ENCODE data around the gene ITPR1. TPM values are rescaled to one million over a fixed set of nuclear protein-coding genes. Genes with fewer than 3 reads are reported as not detected.
A peak's percentile ranks its signal among the peaks of the same experiment; 100 is the strongest.

The ITPR1 gene
- total RNA-seq, 4 donors from 2014 or later: 12.1 to 68.7 (median 25.6) TPM

- no peaks in the 10 kb centered on the region for H3K27me3 ChIP-seq
- H3K36me3 ChIP-seq: no peaks in the 10 kb centered on the region
- H3K4me3 ChIP-seq: no peak overlapping the region
- TF ChIP-seq CTCF (IDR thresholded peaks at IDR 0.05) (no peak), POLR2A (IDR thresholded peaks at IDR 0.05) (no peak)
- WGBS, 2 donors: 96 to 98% methylated on average over 4 of the region's 4 CpGs
- intact Hi-C loops (cut with DNase I): no loop called here
- peak overlapping the region in 1 of 4 donors; percentile 90 for H3K27ac ChIP-seq
- no peaks in the 10 kb centered on the region for H3K9me3 ChIP-seq
- no peak for DNase-seq
- H3K4me1 ChIP-seq: peaks cover 32 to 86% (median 37%) of the 10 kb centered on the region in 3 donors
Observed at GRCh38 chr3:4743371-4743770, 250.2 kb downstream of the ITPR1 start.

- Histone ChIP-seq H3K4me1 (peaks cover 23 to 86% (median 28%) of the 10 kb centered on the region in 3 donors), H3K4me3 (no peak overlapping the region), H3K27me3 (no peaks in the 10 kb centered on the region), H3K9me3 (no peaks in the 10 kb centered on the region), H3K27ac (peak overlapping the region in 3 of 4 donors; percentile 7 to 35 (median 12)), H3K36me3 (no peaks in the 10 kb centered on the region)
- TF ChIP-seq CTCF (IDR thresholded peaks at IDR 0.05): no peak
- no peak for TF ChIP-seq POLR2A (IDR thresholded peaks at IDR 0.05)
- WGBS, 2 donors: 60 to 80% methylated on average over 3 of the region's 3 CpGs
- DNase-seq: no peak
- intact Hi-C loops (cut with DNase I): no loop called here
Observed at GRCh38 chr3:4744405-4745234, 251.5 kb downstream of the ITPR1 start.

GRCh38 chr3:4745235-4745610, 252.1 kb downstream of the ITPR1 start:
- H3K27me3 ChIP-seq: no peaks in the 10 kb centered on the region
- peaks cover 28 to 86% (median 28%) of the 10 kb centered on the region in 3 donors for H3K4me1 ChIP-seq
- no peaks in the 10 kb centered on the region for H3K9me3 ChIP-seq
- no peaks in the 10 kb centered on the region for H3K36me3 ChIP-seq
- peak overlapping the region in 1 of 4 donors; percentile 35 for H3K27ac ChIP-seq
- DNase-seq: no peak
- no peak for TF ChIP-seq POLR2A (IDR thresholded peaks at IDR 0.05)
- TF ChIP-seq CTCF (IDR thresholded peaks at IDR 0.05): no peak
- WGBS, 2 donors: 68 to 71% methylated on average over 7 of the region's 7 CpGs
- H3K4me3 ChIP-seq: no peak overlapping the region
- intact Hi-C loops (cut with DNase I): no loop called here

- 61% methylated on average over 9 to 11 of the region's 11 CpGs for WGBS, 2 donors
- peaks cover 28 to 86% (median 32%) of the 10 kb centered on the region in 3 donors for H3K4me1 ChIP-seq
- DNase-seq: no peak
Observed at GRCh38 chr3:4746241-4746958, 253.3 kb downstream of the ITPR1 start.

More at GRCh38 chr3:4746241-4746958, 253.3 kb downstream of the ITPR1 start:
- no peaks in the 10 kb centered on the region for H3K36me3 ChIP-seq
- H3K4me3 ChIP-seq: no peak overlapping the region
- H3K9me3 ChIP-seq: no peaks in the 10 kb centered on the region
- peak overlapping the region in 2 of 4 donors; percentile 3 to 37 for H3K27ac ChIP-seq
- intact Hi-C loops (cut with DNase I): no loop called here
- no peaks in the 10 kb centered on the region for H3K27me3 ChIP-seq
- TF ChIP-seq POLR2A (IDR thresholded peaks at IDR 0.05): no peak
- TF ChIP-seq CTCF (IDR thresholded peaks at IDR 0.05): no peak

All from esophagus squamous epithelium (tissue), 5 donors.